Measurements from ENCODE around the gene ADGRB3. TPM values are rescaled to one million over a fixed set of nuclear protein-coding genes. Genes with fewer than 3 reads are reported as not detected.
"Not testable (repeated sequence)": the region's sequence is repeated elsewhere in the genome, so short reads cannot be mapped to it uniquely, and the experiment has no call there.

ADGRB3 gene
- total and polyA plus RNA-seq, 4 donors = 0.47 to 24.6 (median 1.9) TPM

DNA sequence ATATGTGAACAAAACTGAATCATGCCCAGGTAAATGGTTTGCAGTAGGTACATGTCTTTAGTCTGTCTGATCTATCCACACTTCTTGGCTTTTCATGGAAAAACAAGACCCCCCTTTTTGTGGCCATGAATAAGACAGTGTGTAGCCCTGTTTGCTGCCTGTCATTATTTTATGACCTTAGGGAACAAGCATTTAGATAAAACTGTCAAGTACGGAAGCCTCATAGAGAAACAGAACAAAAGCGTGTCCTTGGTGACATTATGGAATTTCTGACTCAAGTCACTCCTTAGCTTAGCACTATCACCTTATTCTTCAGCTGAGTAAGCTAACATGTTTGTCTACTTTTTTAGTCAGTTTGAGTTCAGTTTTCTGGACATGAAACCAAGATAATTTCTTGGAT, 476.2 kb downstream of the ADGRB3 start:
- no peaks in the 10 kb centered on the region for H3K36me3 ChIP-seq (ENCODE audit: control insufficient read depth in 4 of 4, insufficient read depth in 4 of 4, low read length in 4 of 4)
- no peaks in the 10 kb centered on the region for H3K9me3 ChIP-seq (ENCODE audit: control insufficient read depth in 4 of 4, insufficient read depth in 3 of 4, low read length in 3 of 4)
- H3K4me3 ChIP-seq = no peak overlapping the region
- ATAC-seq (ENCODE audit: insufficient read depth, low FRiP score) = no peak
- no peak for DNase-seq
- no peaks in the 10 kb centered on the region for H3K4me1 ChIP-seq (ENCODE audit: control insufficient read depth in 5 of 5, insufficient read depth in 5 of 5, low read length in 5 of 5)
- no peak overlapping the region for H3K9ac ChIP-seq (ENCODE audit: insufficient read depth in 1 of 2, low read length in 2 of 2)
- 81 to 82% methylated on average over 2 of the region's 2 CpGs for WGBS, 2 donors
- H3K27ac ChIP-seq (ENCODE audit: low read depth in 1 of 2, low read length in 1 of 2) = no peak overlapping the region
- TF ChIP-seq, protein P1, sequence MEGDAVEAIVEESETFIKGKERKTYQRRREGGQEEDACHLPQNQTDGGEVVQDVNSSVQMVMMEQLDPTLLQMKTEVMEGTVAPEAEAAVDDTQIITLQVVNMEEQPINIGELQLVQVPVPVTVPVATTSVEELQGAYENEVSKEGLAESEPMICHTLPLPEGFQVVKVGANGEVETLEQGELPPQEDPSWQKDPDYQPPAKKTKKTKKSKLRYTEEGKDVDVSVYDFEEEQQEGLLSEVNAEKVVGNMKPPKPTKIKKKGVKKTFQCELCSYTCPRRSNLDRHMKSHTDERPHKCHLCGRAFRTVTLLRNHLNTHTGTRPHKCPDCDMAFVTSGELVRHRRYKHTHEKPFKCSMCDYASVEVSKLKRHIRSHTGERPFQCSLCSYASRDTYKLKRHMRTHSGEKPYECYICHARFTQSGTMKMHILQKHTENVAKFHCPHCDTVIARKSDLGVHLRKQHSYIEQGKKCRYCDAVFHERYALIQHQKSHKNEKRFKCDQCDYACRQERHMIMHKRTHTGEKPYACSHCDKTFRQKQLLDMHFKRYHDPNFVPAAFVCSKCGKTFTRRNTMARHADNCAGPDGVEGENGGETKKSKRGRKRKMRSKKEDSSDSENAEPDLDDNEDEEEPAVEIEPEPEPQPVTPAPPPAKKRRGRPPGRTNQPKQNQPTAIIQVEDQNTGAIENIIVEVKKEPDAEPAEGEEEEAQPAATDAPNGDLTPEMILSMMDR (IDR thresholded peaks at IDR 0.05; ENCODE audit: control extremely low read depth, extremely low read depth) = no peak
- H3K27me3 ChIP-seq (ENCODE audit: control insufficient read depth in 3 of 3, insufficient read depth in 3 of 3, low read length in 2 of 3) = no peaks in the 10 kb centered on the region

DNA sequence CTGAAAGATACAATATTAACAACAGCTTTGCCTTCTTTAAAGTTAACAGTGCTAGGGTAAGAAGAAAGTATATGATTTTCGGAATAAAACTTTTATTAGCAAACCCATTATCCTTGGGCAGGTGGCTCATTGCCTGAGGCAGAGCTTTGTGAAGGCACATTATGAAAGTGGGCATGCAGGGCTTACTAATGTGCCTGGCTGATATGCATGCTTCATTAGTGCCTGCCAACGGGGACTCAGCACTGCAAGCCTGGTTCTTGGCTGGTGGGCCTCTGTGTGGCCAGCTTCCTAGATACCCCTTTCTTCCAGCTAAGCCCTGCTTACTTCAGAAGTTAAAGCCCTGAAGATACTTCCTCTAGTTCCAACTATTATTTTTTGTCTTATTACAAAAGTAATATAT, 481.6 kb downstream of the ADGRB3 start:
- no peaks in the 10 kb centered on the region for H3K27me3 ChIP-seq (ENCODE audit: control insufficient read depth in 3 of 3, insufficient read depth in 3 of 3, low read length in 2 of 3)
- 89 to 91% methylated on average over 2 of the region's 2 CpGs for WGBS, 2 donors
- peaks cover 0 to 3% (median 0%) of the 10 kb centered on the region in 4 donors for H3K9me3 ChIP-seq (ENCODE audit: control insufficient read depth in 4 of 4, insufficient read depth in 3 of 4, low read length in 3 of 4)
- no peaks in the 10 kb centered on the region for H3K36me3 ChIP-seq (ENCODE audit: control insufficient read depth in 4 of 4, insufficient read depth in 4 of 4, low read length in 4 of 4)
- no peak overlapping the region for H3K4me3 ChIP-seq
- DNase-seq = no peak
- no peaks in the 10 kb centered on the region for H3K4me1 ChIP-seq (ENCODE audit: control insufficient read depth in 5 of 5, insufficient read depth in 5 of 5, low read length in 5 of 5)
- no peak for ATAC-seq (ENCODE audit: insufficient read depth, low FRiP score)
- TF ChIP-seq, protein P1 (IDR thresholded peaks at IDR 0.05; ENCODE audit: control extremely low read depth, extremely low read depth) = no peak
- no peak overlapping the region for H3K9ac ChIP-seq (ENCODE audit: insufficient read depth in 1 of 2, low read length in 2 of 2)
- H3K27ac ChIP-seq (ENCODE audit: low read depth in 1 of 2, low read length in 1 of 2) = no peak overlapping the region

DNA sequence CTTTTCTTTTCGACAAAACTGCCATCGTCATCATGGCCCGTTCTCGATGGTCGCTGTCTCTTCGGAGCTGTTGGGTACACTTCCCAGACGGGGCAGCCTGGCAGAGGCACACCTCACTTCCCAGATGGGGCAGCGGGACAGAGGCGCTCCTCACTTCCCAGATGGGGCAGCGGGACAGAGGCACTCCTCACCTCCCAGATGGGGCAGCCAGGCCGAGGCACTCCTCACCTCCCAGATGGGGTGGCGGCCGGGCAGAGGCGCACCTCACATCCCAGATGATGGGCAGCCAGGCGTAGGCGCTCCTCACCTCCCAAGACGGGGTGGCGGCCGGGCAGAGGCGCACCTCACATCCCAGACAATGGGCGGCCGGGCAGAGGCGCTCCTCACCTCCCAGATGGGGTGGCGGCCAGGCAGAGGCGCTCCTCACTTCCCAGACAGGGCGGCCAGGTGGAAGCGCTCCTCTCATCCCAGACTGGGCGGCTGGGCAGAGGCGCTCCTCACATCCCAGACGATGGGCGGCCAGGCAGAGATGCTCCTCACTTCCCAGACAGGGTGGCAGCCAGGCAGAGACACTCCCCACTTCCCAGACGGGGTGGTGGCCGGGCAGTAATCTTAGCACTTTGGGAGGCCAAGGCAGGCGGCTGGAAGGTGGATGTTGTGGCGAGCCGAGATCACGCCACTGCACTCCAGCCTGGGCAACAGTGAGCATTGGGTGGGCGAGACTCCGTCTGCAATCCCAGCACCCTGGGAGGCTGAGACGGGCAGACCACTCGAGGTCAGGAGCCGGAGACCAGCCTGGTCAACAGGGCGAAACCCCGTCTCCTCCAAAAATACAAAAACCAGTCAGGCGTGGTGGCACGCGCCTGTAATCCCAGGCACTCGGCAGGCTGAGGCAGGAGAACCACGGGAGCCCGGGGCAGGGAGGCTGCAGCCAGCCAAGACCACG, 486.7 kb downstream of the ADGRB3 start:
- H3K9me3 ChIP-seq (ENCODE audit: control insufficient read depth in 4 of 4, insufficient read depth in 3 of 4, low read length in 3 of 4); ATAC-seq (ENCODE audit: insufficient read depth, low FRiP score); H3K4me1 ChIP-seq (ENCODE audit: control insufficient read depth in 5 of 5, insufficient read depth in 5 of 5, low read length in 5 of 5); H3K36me3 ChIP-seq (ENCODE audit: control insufficient read depth in 4 of 4, insufficient read depth in 4 of 4, low read length in 4 of 4); DNase-seq; H3K4me3 ChIP-seq; H3K27me3 ChIP-seq (ENCODE audit: control insufficient read depth in 3 of 3, insufficient read depth in 3 of 3, low read length in 2 of 3); H3K27ac ChIP-seq (ENCODE audit: low read depth in 1 of 2, low read length in 1 of 2); H3K9ac ChIP-seq (ENCODE audit: insufficient read depth in 1 of 2, low read length in 2 of 2): not testable (repeated sequence)
- whole genome bisulfite sequencing, 2 donors = 89 to 91% methylated on average over 50 to 51 of the region's 51 CpGs

DNA sequence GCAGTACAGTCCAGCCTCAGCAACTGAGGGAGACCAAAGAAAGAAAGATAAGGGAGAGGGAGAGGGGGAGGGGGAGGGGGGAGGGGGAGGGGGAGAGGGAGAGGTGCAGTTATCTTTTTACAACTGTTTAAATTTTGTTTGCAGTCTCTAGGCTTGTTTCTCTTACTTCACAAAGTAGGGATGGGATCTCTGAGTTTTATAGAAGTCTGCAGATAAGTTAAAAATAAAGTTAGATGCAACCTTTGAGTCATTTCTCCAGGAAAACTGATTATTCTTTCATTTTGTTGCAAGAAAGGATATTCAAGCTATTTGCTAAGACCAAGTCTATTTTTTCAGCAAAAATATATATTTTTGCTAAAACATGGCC, 487.3 kb downstream of the ADGRB3 start:
- DNase-seq (no peak), ATAC-seq (ENCODE audit: insufficient read depth, low FRiP score) (no peak)
- H3K9ac ChIP-seq (ENCODE audit: insufficient read depth in 1 of 2, low read length in 2 of 2) = no peak overlapping the region
- TF ChIP-seq, protein P1 (IDR thresholded peaks at IDR 0.05; ENCODE audit: control extremely low read depth, extremely low read depth) = no peak
- peaks cover 0 to 5% (median 0%) of the 10 kb centered on the region in 4 donors for H3K9me3 ChIP-seq (ENCODE audit: control insufficient read depth in 4 of 4, insufficient read depth in 3 of 4, low read length in 3 of 4)
- H3K36me3 ChIP-seq (ENCODE audit: control insufficient read depth in 4 of 4, insufficient read depth in 4 of 4, low read length in 4 of 4) = no peaks in the 10 kb centered on the region
- no peaks in the 10 kb centered on the region for H3K4me1 ChIP-seq (ENCODE audit: control insufficient read depth in 5 of 5, insufficient read depth in 5 of 5, low read length in 5 of 5)
- no peak overlapping the region for H3K27ac ChIP-seq (ENCODE audit: low read depth in 1 of 2, low read length in 1 of 2)
- H3K27me3 ChIP-seq (ENCODE audit: control insufficient read depth in 3 of 3, insufficient read depth in 3 of 3, low read length in 2 of 3) = no peaks in the 10 kb centered on the region
- no peak overlapping the region for H3K4me3 ChIP-seq
